Mesendoderm (in vitro differentiated cells): ENCODE results near the gene MID1.

Experiments
- DNase-seq: peaks from one replicate; pipeline ENCODE4 v3.0.0; 2013
- H2AK5ac ChIP-seq: 2 replicates; pipeline ENCODE4 v1.6.1; 2013; ENCODE audit warnings: low read length, inconsistent platforms
- H2BK120ac ChIP-seq: 2 replicates; pipeline ENCODE4 v1.6.1; 2013; ENCODE audit warnings: low read depth, mild to moderate bottlenecking, low read length, moderate library complexity, mixed read lengths
- H2BK15ac ChIP-seq: replicated peaks from 2 replicates; pipeline ENCODE4 v1.6.1; 2013; ENCODE audit warnings: low read depth, mild to moderate bottlenecking, moderate library complexity
- H2BK5ac ChIP-seq: 2 replicates; pipeline ENCODE4 v1.6.1; 2013; ENCODE audit warnings: low read length, inconsistent platforms
- H3K18ac ChIP-seq: 2 replicates; pipeline ENCODE4 v1.6.1; 2013; ENCODE audit warnings: mild to moderate bottlenecking, low read length, mixed read lengths
- H3K23ac ChIP-seq: one replicate; pipeline ENCODE4 v1.6.1; 2013; ENCODE audit warnings: low read length
- H3K27ac ChIP-seq: 2 replicates; pipeline ENCODE4 v1.5.1; 2013; ENCODE audit warnings: low read depth, mild to moderate bottlenecking, inconsistent platforms, low read length, moderate library complexity
- H3K27me3 ChIP-seq: 2 replicates; pipeline ENCODE4 v1.6.1; 2013; ENCODE audit warnings: low read length, control low read depth, mild to moderate bottlenecking, inconsistent platforms; ENCODE audit not compliant: insufficient read depth, poor library complexity
- H3K36me3 ChIP-seq: 2 replicates; pipeline ENCODE4 v1.6.1; 2013; ENCODE audit warnings: low read length, inconsistent platforms; ENCODE audit not compliant: control insufficient read depth, insufficient read depth
- H3K4ac ChIP-seq: one replicate; pipeline ENCODE4 v1.6.1; 2013; ENCODE audit warnings: low read depth, mild to moderate bottlenecking, low read length, moderate library complexity
- H3K4me1 ChIP-seq: 2 replicates; pipeline ENCODE4 v1.6.1; 2013; ENCODE audit warnings: low read depth, low read length, inconsistent platforms; ENCODE audit not compliant: control insufficient read depth
- H3K4me2 ChIP-seq: 2 replicates; pipeline ENCODE4 v1.6.1; 2013; ENCODE audit warnings: low read length
- H3K4me3 ChIP-seq: 2 replicates; pipeline ENCODE4 v1.5.1; 2013; ENCODE audit warnings: mild to moderate bottlenecking, low read length
- H3K56ac ChIP-seq: one replicate; pipeline ENCODE4 v1.6.1; 2013; ENCODE audit warnings: low read length
- H3K79me1 ChIP-seq: 2 replicates; pipeline ENCODE4 v1.6.1; 2013; ENCODE audit warnings: low read length, inconsistent platforms
- H3K79me2 ChIP-seq: 2 replicates; pipeline ENCODE4 v1.6.1; 2013; ENCODE audit warnings: mild to moderate bottlenecking, low read length; ENCODE audit not compliant: control insufficient read depth, insufficient read depth
- H3K9ac ChIP-seq: 2 replicates; pipeline ENCODE4 v1.6.1; 2013; ENCODE audit warnings: low read length, inconsistent platforms
- H4K5ac ChIP-seq: one replicate; pipeline ENCODE4 v1.6.1; 2013; ENCODE audit warnings: low read length
- H4K8ac ChIP-seq: one replicate; pipeline ENCODE4 v1.6.1; 2013; ENCODE audit warnings: low read depth, mild to moderate bottlenecking, control low read depth, low read length, moderate library complexity
- WGBS: extraction: QIAGEN DNeasy Blood & Tissue Kit; methylation state at CpG from one replicate; pipeline ENCODE4 v1.1.7; 2013; ENCODE audit warnings: low lambda C conversion rate, missing lambda C conversion rate; ENCODE audit not compliant: insufficient coverage; ENCODE audit errors: extremely low coverage; 5-methylcytosine and 5-hydroxymethylcytosine counted together

The MID1 gene

GRCh38 chrX:10508891-10509290 is 111.5 kb downstream of the MID1 start:
- Histone ChIP-seq H2AK5ac (no peak overlapping the region), H3K4me3 (no peak overlapping the region), H3K4me2 (no peak overlapping the region), H3K4ac (no peak overlapping the region), H3K79me1 (no peaks in the 10 kb centered on the region), H3K4me1 (no peaks in the 10 kb centered on the region), H3K23ac (no peak overlapping the region), H2BK5ac (no peak overlapping the region), H3K79me2 (no peaks in the 10 kb centered on the region), H4K8ac (no peak overlapping the region), H3K9ac (no peak overlapping the region), H3K27ac (no peak overlapping the region), H3K36me3 (no peaks in the 10 kb centered on the region), H3K18ac (no peak overlapping the region), H4K5ac (no peak overlapping the region), H2BK15ac (no peak overlapping the region), H2BK120ac (no peak overlapping the region), H3K56ac (no peak overlapping the region), H3K27me3 (no peaks in the 10 kb centered on the region)
- no peak for DNase-seq

- Histone ChIP-seq H2BK120ac (no peak overlapping the region), H3K79me2 (no peaks in the 10 kb centered on the region), H3K4me1 (no peaks in the 10 kb centered on the region), H3K4me2 (no peak overlapping the region), H4K5ac (no peak overlapping the region), H4K8ac (no peak overlapping the region), H2BK15ac (no peak overlapping the region), H2BK5ac (no peak overlapping the region), H3K27ac (no peak overlapping the region), H3K18ac (no peak overlapping the region), H3K36me3 (no peaks in the 10 kb centered on the region), H3K4ac (no peak overlapping the region), H3K9ac (no peak overlapping the region), H3K23ac (no peak overlapping the region), H3K56ac (no peak overlapping the region), H3K4me3 (no peak overlapping the region), H2AK5ac (no peak overlapping the region), H3K27me3 (no peaks in the 10 kb centered on the region), H3K79me1 (no peaks in the 10 kb centered on the region)
- no peak for DNase-seq
- WGBS: no CpG with 5 or more reads among the region's 2 CpGs
Measured at GRCh38 chrX:10507876-10508275, 112.5 kb downstream of the MID1 start.

- Histone ChIP-seq H3K23ac (no peak overlapping the region), H3K4me3 (no peak overlapping the region), H3K56ac (no peak overlapping the region), H3K27ac (no peak overlapping the region), H3K9ac (no peak overlapping the region), H3K18ac (no peak overlapping the region), H3K4me2 (no peak overlapping the region), H3K79me1 (no peaks in the 10 kb centered on the region), H2BK5ac (no peak overlapping the region), H2BK120ac (no peak overlapping the region), H3K4me1 (no peaks in the 10 kb centered on the region), H4K5ac (no peak overlapping the region), H2BK15ac (no peak overlapping the region), H3K4ac (no peak overlapping the region), H4K8ac (no peak overlapping the region), H3K27me3 (no peaks in the 10 kb centered on the region), H3K36me3 (no peaks in the 10 kb centered on the region), H3K79me2 (no peaks in the 10 kb centered on the region), H2AK5ac (no peak overlapping the region)
- WGBS: no CpG with 5 or more reads among the region's 3 CpGs
- no peak for DNase-seq
Measured at GRCh38 chrX:10507181-10507580, 113.2 kb downstream of the MID1 start.

GRCh38 chrX:10506781-10507180 is 113.6 kb downstream of the MID1 start:
- DNase-seq: no peak
- no peak overlapping the region for H2BK15ac ChIP-seq
- H3K27ac ChIP-seq: no peak overlapping the region
- H2BK120ac ChIP-seq: no peak overlapping the region
- H3K4me2 ChIP-seq: no peak overlapping the region
- H3K79me2 ChIP-seq: no peaks in the 10 kb centered on the region
- no peak overlapping the region for H3K9ac ChIP-seq
- WGBS: no CpG with 5 or more reads among the region's 4 CpGs
- H2BK5ac ChIP-seq: no peak overlapping the region
- H3K4me1 ChIP-seq: no peaks in the 10 kb centered on the region
- no peak overlapping the region for H3K56ac ChIP-seq
- no peak overlapping the region for H4K8ac ChIP-seq
- H3K4ac ChIP-seq: no peak overlapping the region
- no peak overlapping the region for H3K23ac ChIP-seq
- H2AK5ac ChIP-seq: no peak overlapping the region
- no peak overlapping the region for H3K4me3 ChIP-seq
- no peak overlapping the region for H4K5ac ChIP-seq
- no peaks in the 10 kb centered on the region for H3K36me3 ChIP-seq
- no peaks in the 10 kb centered on the region for H3K27me3 ChIP-seq
- H3K79me1 ChIP-seq: no peaks in the 10 kb centered on the region
- no peak overlapping the region for H3K18ac ChIP-seq

- Histone ChIP-seq H2BK5ac (no peak overlapping the region), H3K18ac (no peak overlapping the region), H4K8ac (no peak overlapping the region), H2AK5ac (no peak overlapping the region), H3K56ac (no peak overlapping the region), H3K4me1 (no peaks in the 10 kb centered on the region), H3K79me2 (no peaks in the 10 kb centered on the region), H3K9ac (no peak overlapping the region), H3K23ac (no peak overlapping the region), H3K4me3 (no peak overlapping the region), H3K27me3 (no peaks in the 10 kb centered on the region), H4K5ac (no peak overlapping the region), H3K4me2 (no peak overlapping the region), H3K27ac (no peak overlapping the region), H3K36me3 (no peaks in the 10 kb centered on the region), H2BK120ac (no peak overlapping the region), H3K79me1 (no peaks in the 10 kb centered on the region), H2BK15ac (no peak overlapping the region), H3K4ac (no peak overlapping the region)
- WGBS: no CpG with 5 or more reads among the region's 4 CpGs
- DNase-seq: no peak
Measured at GRCh38 chrX:10505726-10506125, 114.7 kb downstream of the MID1 start.

DNA sequence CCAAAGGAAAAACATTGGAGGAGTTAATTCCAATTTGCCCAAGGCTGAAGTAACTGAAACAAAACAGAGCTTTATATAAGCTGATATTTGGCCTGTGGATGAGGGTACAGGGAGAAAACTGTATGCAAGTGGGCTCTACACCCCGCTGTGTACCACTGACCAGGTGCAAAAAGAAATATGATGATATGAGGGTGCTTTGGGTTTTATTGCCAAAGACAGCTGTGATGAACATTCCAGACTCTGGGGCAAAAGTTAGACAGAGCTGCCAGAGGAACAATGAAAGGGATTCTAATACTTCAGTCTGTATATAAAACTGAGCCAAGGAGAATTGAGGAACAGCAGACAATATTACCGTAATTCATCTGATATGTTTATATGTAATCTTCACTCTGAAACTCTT is 117.4 kb downstream of the MID1 start:
- DNase-seq: no peak
- Histone ChIP-seq H3K4me3 (no peak overlapping the region), H4K8ac (no peak overlapping the region), H3K79me1 (no peaks in the 10 kb centered on the region), H3K36me3 (no peaks in the 10 kb centered on the region), H3K18ac (no peak overlapping the region), H3K27me3 (no peaks in the 10 kb centered on the region), H3K4me1 (no peaks in the 10 kb centered on the region), H3K27ac (no peak overlapping the region), H3K9ac (no peak overlapping the region), H2BK15ac (no peak overlapping the region), H3K4me2 (no peak overlapping the region), H3K4ac (no peak overlapping the region), H3K79me2 (no peaks in the 10 kb centered on the region), H2BK120ac (no peak overlapping the region), H2AK5ac (no peak overlapping the region), H2BK5ac (no peak overlapping the region), H4K5ac (no peak overlapping the region), H3K23ac (no peak overlapping the region), H3K56ac (no peak overlapping the region)
- WGBS: no CpG with 5 or more reads among the region's 2 CpGs
